ENCODE data around the gene UCP2. TPM values are rescaled to one million over a fixed set of nuclear protein-coding genes. Genes with fewer than 3 reads are reported as not detected.
"Not testable (repeated sequence)": the region's sequence is repeated elsewhere in the genome, so short reads cannot be mapped to it uniquely, and the experiment has no call there.

Gene UCP2
- total RNA-seq, 2 experiments from 2014 or later = 145 to 358 TPM

GRCh38 chr11:73939096-73939495 lies 43.5 kb downstream of the UCP2 start:
- no peak overlapping the region for H3K4me3 ChIP-seq (ENCODE audit: low read depth, low read length, poor library complexity, severe bottlenecking)
- ChIA-PET POLR2A (interaction anchor here (1.1 kb wide), 1 partner anchor 18 kb away, joined by 3 read pairs; no protein-coding TSS in a partner anchor), CTCF (ENCODE audit: unreplicated experiment) (no interaction called here)
- no peaks in the 10 kb centered on the region for H4K20me1 ChIP-seq (ENCODE audit: insufficient read depth, low read length)
- no peaks in the 10 kb centered on the region for H3K4me1 ChIP-seq (ENCODE audit: insufficient read depth, low read length, poor library complexity, severe bottlenecking)
- H3K36me3 ChIP-seq (ENCODE audit: insufficient read depth, low read length) = peaks cover 9% of the 10 kb centered on the region; the same call in 1 of the 2 replicates
- no peaks in the 10 kb centered on the region for H3K9me2 ChIP-seq (ENCODE audit: insufficient read depth, low read length)
- TF ChIP-seq CTCF (conservative IDR thresholded peaks at IDR 0.05; ENCODE audit: low read length) (no peak), EZH2phosphoT487 (IDR thresholded peaks at IDR 0.05; ENCODE audit: borderline replicate concordance, low read depth, low read length) (no peak)
- no peaks in the 10 kb centered on the region for H3K79me2 ChIP-seq (ENCODE audit: insufficient read depth, low read depth, low read length)
- no peak overlapping the region for H3K4me2 ChIP-seq (ENCODE audit: low read length)
- no peak overlapping the region for H2AFZ ChIP-seq (ENCODE audit: low read length)
- intact Hi-C loops (cut with micrococcal nuclease; ENCODE audit: unreplicated experiment) = no loop called here
- 0 out of 2 replicates have a peak, but pooled peaks cover 5% of the 10 kb centered on the region for H3K9me3 ChIP-seq (ENCODE audit: low read length)
- no peak for DNase-seq (ENCODE audit: low spot score)
- no peak overlapping the region for H3K27ac ChIP-seq (ENCODE audit: low read depth, low read length, poor library complexity, severe bottlenecking)
- no TSS peak for BruUV-seq (replicated peaks)

- DNase-seq (ENCODE audit: low spot score); H3K4me2 ChIP-seq (ENCODE audit: low read length); H3K9me3 ChIP-seq (ENCODE audit: low read length); H3K79me2 ChIP-seq (ENCODE audit: insufficient read depth, low read depth, low read length); H3K9me2 ChIP-seq (ENCODE audit: insufficient read depth, low read length); H3K4me1 ChIP-seq (ENCODE audit: insufficient read depth, low read length, poor library complexity, severe bottlenecking); H3K4me3 ChIP-seq (ENCODE audit: low read depth, low read length, poor library complexity, severe bottlenecking); H2AFZ ChIP-seq (ENCODE audit: low read length); CTCF ChIA-PET (ENCODE audit: unreplicated experiment); intact Hi-C loops (cut with micrococcal nuclease; ENCODE audit: unreplicated experiment); H3K27ac ChIP-seq (ENCODE audit: low read depth, low read length, poor library complexity, severe bottlenecking); BruUV-seq (replicated peaks); H4K20me1 ChIP-seq (ENCODE audit: insufficient read depth, low read length): not testable (repeated sequence)
- POLR2A ChIA-PET = interaction anchor here (0.7 kb wide), 1 partner anchor 386 kb away, joined by 3 read pairs; no protein-coding TSS in a partner anchor
- peaks cover 18% of the 10 kb centered on the region for H3K36me3 ChIP-seq (ENCODE audit: insufficient read depth, low read length)
Observed at GRCh38 chr11:73936047-73936446, 46.6 kb downstream of the UCP2 start.

GRCh38 chr11:73932781-73933180 lies 49.9 kb downstream of the UCP2 start:
- Histone ChIP-seq H4K20me1 (ENCODE audit: insufficient read depth, low read length) (no peaks in the 10 kb centered on the region), H3K9me3 (ENCODE audit: low read length) (no peaks in the 10 kb centered on the region), H3K36me3 (ENCODE audit: insufficient read depth, low read length) (peaks cover 33% of the 10 kb centered on the region), H3K79me2 (ENCODE audit: insufficient read depth, low read depth, low read length) (no peaks in the 10 kb centered on the region), H3K4me1 (ENCODE audit: insufficient read depth, low read length, poor library complexity, severe bottlenecking) (no peaks in the 10 kb centered on the region), H3K9me2 (ENCODE audit: insufficient read depth, low read length) (no peaks in the 10 kb centered on the region), H3K4me3 (ENCODE audit: low read depth, low read length, poor library complexity, severe bottlenecking) (no peak overlapping the region), H3K4me2 (ENCODE audit: low read length) (no peak overlapping the region), H3K27ac (ENCODE audit: low read depth, low read length, poor library complexity, severe bottlenecking) (no peak overlapping the region), H2AFZ (ENCODE audit: low read length) (no peak overlapping the region)
- BruUV-seq (replicated peaks) = no TSS peak
- no peak for DNase-seq (ENCODE audit: low spot score)
- POLR2A ChIA-PET = no interaction called here
- TF ChIP-seq CTCF (conservative IDR thresholded peaks at IDR 0.05; ENCODE audit: low read length) (no peak), EZH2phosphoT487 (IDR thresholded peaks at IDR 0.05; ENCODE audit: borderline replicate concordance, low read depth, low read length) (no peak)
- CTCF ChIA-PET (ENCODE audit: unreplicated experiment) = no interaction called here
- intact Hi-C loops (cut with micrococcal nuclease; ENCODE audit: unreplicated experiment) = loop anchor here (5.0 kb wide), 1 partner anchor 305 kb away; no protein-coding TSS in a partner anchor
